SKM-1 treated with dmso at 0.1 percent for 144 hours (cell line): ENCODE measurements around the gene ASPRV1.
"Not testable (repeated sequence)": the region's sequence is repeated elsewhere in the genome, so short reads cannot be mapped to it uniquely, and the experiment has no call there.

Source experiments
- DNase-seq: peaks from one replicate; lab custom pipeline; 2025; ENCODE audit not compliant: unreplicated experiment; lab: John Stamatoyannopoulos, UW

Gene ASPRV1

DNA sequence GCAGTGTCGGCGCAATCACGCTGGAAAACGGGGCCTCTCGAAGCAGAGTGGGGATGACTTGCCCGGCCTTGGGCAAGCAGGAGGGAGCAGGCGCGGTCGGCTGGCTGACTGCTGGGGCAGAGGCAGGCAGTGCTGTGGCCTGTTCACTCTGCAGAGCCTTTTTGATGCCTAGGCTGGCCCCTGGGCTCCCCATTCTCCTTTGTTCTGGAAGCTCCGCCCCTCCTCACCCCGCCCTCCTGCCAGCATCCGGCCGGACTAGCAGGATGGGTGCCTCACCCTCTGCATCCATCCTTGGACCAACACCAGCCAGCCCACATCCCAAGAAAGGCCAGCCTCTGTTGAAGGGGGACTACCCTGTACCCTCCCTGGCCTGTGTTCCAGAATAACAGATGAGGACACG lies at the start of gene ASPRV1:
Gene ASPRV1, minus strand, starts transcription at position 136 of the 400 bp plus-strand sequence. CDS start 195 bp downstream, outside the sequence.
- no peak for DNase-seq

DNA sequence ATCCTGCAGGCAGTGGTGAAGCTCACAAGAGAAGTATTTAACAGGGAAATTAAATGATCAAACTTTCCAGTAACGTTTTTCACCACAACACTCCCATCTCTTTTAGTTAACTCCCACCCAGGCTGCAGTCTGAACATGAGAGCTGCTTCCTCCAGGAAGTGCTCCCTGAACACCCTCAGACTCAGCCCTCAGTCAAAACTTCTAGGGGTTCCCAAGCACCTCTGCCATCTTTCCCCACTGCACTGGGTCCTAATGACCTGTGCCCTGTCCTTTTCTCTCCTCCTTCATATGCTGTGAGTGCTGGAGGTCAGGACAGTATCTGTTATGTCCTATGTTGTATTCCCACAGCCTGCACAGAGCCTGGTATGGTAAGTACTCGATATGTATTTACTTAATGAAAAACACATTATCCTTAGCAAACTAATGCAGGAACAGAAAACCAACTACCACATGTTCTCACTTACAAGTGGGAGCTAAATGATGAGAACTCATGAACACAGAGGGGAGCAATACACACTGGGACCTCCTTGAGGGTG lies 49.2 kb upstream of the ASPRV1 start:
- no peak for DNase-seq

DNA sequence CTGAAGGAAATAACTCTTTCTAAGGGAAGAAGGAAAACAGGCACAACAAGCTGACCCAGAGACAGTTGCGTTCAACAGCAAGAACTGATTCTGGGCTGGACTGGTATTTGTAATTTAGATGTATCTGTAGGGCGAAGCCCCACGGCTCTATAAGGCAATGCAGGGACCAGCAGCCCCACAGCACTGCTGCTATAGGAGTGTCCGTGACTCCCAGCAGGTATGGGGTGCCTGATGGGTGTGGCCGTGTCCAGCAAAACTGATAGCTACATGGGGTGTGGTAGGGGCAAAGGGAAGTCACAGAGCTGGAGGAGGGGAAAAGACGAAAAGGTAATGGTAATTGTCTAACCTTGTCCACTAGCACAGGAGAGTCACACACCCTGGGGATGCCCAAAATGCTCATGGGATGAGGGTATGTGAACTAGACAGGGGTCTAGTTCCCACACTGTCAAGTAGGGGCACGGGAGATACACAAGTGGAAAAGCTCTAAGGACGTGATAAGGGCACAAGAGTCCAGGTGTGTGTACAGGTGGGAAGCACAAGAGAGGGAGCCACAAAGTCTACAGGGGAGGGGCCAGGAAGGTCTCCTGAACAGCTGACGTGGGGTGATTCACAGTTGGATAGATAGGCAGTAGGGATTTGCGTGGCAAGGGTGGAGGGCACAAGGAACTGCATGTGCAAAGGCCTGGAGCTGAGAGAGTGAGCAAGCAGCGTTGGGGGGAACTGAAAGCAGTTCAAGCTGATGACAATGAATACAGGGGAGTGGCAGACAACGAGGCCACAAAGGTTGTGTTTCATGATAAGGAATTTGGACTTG lies 48.5 kb upstream of the ASPRV1 start:
- no peak for DNase-seq

DNA sequence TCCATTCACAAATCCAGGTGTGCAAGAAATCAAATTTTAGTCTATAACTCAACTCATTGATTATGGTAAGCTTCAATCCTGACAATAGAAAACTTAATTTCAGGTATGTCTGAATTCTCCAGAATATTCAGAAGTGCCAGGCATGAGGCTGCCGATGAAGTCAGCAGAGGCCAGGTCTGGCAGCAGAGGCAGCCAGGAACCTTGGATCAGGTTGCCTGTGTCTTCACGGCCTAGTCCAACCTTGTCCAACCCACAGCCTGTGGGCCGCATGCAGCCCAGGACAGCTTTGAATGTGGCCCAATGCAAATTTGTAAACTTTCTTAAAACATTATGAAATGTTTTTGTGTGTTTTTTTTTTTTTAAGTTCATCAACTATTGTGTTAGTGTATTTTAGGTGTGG lies 46.9 kb upstream of the ASPRV1 start:
- no peak for DNase-seq

DNA sequence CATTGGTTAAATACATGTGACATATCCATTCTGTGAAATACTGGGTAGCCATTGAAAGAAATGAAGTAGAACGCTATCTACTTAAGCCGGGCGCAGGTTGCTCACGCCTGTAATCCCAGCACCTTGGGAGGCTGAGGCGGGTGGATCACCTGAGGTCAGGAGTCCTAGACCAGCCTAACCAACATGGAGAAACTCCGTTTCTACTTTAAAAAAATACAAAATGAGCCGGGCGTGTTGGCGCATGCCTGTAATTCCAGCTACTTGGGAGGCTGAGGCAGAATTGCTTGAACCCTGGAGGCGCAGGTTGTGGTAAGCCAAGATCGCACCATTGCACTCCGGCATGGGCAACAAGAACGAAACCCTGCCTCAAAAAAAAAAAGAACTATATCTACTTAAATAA lies 45.7 kb upstream of the ASPRV1 start:
- DNase-seq = no peak

DNA sequence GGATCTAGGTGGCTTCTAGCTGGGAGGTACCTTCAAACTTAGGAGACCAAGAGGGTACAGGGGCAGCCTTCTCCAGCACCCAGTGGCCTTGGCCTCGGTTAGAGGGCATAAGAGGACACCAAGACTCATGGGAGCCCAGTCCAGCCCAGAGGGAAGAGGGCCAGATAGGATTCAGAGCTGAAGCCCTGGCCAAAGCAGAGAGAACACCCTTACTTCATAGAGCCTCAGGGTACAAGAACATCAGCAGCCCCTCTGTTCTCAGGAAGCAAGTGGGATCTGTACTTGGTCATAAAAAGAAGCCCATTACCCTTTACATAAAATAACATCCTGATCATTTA lies 45.0 kb upstream of the ASPRV1 start:
- DNase-seq = no peak

DNA sequence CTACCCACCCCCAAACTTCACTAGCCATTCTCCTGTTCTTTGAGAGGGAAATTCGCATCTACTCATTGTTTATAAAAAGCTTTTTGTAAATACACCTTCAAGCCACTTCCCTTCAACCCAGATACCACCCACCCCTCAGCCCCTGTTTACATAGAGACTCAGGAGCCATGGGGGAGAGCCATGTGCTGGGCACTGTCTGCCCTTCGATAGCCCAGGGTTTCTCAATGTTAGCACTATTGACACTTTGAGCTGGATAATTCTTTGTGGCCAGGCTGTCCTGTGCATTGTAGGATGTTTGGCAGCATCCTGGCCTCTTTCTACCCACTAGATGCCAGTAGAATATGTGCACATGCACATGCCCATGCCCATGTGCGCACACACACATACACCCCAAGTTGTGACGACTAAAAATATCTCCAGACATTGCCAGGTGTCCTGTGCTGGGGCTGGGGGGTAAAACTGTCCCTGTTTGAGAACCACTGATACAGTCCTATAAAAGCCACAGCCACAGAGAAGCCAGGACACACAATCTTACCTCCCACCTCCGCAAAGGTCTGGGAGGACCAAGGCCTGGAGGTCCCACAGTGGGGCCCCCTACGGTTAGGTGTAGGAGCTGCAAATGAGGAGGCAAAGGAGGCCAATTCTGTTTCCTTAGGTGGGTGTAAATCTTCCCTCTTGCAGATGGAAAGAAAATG lies 44.5 kb upstream of the ASPRV1 start:
- DNase-seq = no peak

DNA sequence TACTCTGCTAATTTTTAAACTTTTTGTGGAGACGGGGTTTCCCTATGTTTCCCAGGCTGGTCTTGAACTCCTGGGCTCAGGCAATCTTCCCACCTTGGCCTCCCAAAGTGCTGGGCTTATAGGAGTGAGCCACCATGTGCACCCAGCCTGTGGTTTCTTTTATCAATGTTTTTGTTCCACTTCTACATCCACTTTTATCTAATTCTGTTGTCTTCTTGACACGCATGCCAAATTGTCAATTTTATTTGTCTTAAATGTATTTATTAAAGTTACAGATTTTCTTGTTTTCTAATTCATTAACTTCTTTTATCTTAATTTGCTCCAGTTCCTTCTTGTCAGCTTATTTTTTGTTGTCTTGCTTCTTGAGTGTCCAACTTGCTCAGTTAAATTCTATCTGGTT lies 43.8 kb upstream of the ASPRV1 start:
- no peak for DNase-seq

DNA sequence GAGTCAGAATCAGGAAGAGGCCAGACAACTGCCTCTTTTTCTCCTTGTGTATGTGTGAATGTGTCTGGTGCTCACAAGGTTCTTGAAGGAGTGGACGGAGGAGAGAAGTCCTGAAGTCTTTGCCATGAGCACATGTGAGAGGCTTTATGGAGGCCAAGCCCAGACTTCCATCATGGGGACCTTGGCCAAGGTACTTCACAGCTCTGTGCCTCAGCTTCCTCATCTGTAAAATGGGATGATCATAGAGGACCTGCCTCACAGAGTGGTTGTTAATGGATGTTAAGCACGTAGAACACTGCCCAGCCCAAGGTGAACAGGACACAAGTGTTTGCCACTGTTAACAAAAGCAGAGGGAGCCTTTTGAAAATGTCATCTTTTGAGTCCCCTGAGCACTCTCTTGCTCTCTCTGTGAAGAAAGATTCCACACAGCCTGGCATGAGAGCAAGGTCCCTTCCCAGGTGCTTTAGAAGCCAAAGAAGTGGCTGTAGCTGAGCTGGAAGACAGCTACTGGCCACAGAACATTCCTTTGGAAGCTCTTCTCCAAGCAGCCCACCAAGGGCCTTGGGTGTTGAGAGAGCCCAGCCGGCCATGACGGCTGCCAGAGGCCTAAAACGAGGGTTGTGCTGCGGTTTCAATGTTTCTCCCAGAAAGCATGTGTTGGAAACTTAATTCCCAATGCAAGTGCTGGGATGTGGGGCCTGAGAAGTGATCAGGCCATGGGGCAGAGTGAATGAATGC lies 41.8 kb upstream of the ASPRV1 start:
- DNase-seq = no peak

DNA sequence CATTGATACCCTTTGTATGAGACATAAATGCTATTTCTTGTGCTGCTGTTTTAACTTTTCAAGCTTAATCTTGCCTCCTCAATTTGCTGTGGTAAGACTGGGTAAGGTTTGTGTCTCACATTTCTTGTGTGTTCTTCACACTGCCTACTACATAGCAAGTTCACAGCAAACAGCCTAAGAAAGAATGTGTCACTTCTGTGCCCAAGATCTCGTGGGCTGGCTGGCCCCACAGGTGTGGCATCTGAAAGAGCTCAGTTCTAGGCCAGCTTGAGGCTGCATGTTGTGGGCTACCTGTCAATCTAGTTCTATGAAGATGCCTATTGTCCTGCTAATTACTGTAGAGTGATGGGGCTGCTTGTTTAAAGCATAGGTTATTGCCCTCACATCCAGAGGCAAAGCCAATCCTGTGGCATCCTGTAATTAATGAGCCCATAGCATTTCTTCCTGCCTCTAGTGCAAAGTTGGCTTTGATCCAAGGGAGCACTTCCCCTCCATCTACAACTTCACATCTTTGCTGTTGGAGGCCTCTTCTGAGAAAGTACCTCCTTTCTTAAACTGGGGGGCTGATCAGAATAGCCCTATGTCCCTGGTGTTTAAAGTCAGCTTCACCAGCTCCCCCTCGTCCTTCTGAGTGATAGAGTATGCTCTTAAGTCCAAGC lies 40.9 kb upstream of the ASPRV1 start:
- DNase-seq = peak; percentile 6

DNA sequence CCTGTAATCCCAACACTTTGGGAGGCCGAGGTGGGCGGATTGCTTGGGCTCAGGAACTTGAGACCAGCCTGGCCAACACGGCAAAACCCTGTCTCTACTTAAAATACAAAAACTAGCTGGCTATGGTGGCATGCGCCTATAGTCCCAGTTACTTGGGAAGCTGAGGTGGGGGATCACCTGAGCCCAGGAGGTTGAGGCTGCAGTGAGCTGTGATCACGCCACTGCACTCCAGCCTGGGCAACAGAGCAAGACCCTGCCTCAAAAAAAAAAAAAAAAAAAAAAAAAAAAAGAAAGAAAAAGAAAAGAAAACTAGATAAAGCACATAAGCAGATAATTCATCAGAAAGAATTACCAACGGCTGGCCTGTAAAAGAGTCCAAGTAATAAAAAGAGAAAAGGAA lies 39.1 kb upstream of the ASPRV1 start:
- not testable (repeated sequence) for DNase-seq

DNA sequence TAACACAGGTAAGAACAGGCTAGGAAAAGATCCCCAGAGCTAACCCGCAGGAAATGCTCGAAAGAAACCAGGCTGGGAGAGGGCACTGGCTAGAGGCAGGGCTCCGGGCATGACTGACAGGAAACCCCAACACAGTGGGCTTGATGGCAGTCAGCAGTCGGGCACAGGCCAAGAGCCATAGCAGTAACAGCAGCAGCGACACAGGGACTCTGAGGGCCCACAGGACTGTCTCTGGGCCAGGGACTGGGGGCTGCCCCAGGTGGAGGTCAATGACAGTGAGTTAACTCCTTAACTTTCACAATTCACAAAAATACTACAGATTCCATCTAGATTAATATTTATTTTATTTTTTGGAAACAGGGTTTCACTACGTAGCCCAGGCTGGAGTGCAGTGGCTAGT lies 37.3 kb upstream of the ASPRV1 start:
- no peak for DNase-seq

DNA sequence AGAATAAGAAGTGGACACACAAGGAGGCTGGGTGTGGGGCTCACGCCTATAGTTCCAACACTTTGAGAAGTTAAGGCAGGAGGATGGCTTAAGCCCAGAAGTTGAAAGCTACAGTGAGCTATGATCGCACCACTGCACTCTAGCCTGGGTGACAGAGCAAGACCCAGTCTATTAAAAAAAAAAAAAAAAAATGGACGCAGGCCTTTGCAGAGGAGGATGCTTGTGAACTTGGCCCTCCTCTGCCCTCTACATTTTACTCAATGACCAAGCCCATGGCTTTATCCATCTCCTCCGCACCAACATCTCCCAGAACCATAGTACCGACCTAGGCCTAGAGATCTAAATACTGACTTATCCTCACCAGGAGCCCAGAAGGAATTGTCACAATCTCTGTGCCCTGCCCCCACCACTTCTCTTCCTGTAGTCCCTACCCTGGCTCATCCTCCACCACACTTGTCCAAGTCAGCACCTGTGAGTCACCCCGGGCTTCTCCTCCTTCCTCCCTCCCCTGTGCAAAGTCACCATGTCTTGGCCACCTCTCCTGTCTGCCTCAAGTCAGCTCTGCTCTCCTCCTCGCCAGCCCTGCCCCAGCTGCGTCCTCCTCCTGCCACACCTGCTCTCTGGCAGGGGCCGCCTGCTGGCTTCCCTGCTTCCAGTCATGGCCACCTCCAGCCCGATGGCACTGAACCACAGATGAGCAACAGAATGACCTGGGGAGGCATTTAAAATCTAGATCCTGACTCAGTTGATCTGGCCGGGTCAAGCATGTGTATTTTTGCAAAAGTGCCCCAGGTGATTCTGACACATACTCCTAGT lies 35.8 kb upstream of the ASPRV1 start:
- DNase-seq = peak; percentile 23

DNA sequence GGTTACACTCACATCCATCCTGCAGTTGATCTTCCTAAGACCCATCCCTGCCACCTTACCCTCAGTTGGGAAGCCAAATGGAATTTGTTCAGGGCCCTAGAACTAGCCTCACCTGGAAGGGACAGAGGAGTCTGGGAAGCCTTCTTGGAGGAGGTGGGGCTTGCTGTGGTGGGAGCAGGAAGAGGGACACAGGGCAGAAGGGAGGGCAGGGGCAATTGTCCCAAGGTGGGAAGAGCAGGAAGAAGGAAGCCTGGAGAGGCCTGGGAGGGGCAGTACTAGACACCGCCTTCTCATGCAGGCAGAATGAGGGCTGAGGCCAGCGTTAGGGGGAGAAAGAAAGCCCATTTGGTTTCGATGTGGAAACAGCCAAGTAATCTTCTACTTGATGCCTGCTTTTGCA lies 34.1 kb upstream of the ASPRV1 start:
- no peak for DNase-seq

DNA sequence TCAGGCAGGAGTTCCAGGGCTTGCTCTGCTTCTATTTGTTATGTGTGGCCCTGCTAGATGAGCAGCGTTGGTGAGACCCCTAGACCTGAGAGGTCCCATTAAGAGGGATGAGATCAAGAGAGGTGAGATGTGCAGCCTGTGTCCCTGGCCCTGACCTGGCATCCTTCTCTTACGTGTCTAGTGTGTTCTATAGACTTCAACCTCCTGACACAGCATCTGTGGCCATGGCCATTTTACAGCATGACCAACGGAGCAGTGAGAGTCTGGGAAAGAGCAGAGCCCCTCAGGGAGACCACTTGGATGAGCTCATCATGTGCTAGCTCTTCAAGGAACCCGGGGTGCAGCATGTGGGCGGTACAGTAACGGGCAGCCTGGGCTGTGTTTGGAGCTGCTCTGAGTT lies 32.7 kb upstream of the ASPRV1 start:
- DNase-seq = no peak

DNA sequence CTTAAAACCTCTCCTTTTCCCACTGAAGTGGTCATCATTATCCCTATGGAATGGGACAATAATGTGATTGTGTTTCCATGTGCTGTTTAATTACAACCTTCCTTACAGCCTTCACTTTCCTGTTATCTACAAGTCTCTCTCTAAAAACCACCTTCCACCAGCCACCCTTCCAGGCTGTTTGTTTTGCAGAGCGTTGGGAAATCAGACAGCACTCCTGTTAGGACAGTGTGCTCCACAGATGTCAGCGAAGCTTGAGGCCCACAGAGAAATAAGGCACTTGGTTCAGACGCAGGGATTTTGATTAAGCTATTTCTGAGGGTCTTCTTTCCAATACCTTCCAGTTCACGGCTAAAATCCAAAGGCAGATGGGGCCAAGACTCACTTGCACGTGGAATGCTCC lies 32.3 kb upstream of the ASPRV1 start:
- DNase-seq = no peak

DNA sequence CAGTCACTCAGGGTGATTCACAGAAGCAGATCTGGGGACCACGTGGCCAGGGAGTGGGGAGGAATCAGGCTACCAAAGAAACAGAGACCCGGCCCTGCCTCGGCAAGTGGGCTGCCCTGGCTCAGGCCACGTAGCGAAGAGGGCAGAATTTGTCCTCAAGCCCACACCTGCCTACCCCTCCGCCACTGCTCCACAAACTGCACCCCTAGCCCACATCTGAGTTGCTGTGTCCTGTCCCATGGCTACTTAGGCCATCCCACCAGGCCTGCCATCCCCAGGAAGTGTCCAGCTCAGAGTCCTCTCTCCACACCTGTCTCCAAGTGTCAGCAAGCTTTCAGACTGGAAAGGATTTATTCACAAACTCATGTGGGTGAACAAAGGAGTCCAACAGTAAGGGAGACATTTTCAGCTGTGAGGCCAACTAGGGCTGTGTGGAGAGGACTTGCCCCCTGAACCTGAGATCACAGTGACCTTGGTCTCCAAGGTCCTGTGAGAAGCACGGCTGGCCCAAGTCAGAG lies 31.7 kb upstream of the ASPRV1 start:
- DNase-seq = no peak

DNA sequence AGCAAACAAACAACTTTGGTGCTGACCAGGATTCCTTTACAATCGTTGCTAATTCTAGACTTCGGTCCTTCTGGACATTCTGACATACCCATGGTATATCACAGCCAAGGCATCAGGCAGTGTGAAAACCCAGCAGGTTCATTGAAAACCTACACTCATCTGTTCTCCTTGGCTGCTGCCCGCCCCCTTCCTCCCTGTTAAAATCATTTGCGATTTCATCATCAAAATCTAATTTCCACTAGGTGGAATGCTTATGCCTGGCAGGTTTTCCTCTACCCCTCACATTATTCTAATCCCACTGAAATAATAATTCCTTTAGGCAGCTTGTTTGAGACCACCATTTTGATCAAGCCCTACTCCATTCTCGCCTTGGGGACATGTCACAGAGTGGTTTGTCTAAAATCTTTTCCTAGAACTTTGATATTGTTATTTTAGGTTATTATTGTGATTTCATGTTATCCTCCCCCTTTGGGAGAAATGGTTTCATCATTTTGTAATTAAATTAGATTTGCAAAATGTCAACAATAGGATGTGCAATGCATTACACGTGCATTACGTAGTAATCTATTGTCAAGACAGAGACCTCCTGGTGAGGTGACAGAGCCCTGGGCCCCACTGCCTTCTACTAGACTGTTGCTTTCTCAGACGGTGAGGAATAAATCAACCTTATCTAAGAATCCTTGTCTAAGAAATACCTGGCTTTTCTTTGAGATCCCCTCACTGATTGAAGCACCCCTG lies 31.0 kb upstream of the ASPRV1 start:
- no peak for DNase-seq

DNA sequence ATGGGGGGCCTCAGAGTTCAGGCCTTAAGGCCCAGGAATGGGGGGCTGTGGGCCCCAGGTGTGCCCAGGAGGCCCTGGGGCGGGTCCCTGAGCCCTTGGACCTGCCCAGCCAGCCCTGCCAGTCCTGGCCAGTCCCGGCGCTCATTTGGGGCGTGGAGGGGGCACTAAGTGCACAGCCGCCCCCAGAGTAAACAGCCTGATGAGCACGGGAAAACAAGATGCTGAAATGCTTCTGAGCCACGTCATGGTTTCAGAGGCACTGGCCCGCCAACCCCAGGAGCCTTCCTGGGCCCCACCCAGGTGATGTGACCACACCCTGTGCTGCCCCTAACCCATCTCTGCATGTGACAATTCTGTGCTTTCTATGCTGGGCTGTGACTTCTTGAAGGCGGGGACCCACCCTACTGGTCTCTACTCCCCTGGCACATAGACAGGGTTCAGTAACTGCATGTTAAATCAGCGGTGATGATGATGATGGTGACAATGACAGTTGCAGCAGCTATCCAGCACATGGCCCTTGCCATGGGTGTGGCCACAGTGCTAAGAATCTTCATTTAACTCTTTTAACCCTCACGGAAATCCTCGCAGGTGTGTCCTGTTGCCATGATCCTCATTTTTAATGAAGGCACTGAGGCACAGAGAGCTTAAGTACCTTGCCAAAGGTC lies 28.1 kb upstream of the ASPRV1 start:
- no peak for DNase-seq
